ENCODE measurements around the gene ATP2A3. TPM values are rescaled to one million over a fixed set of nuclear protein-coding genes. Genes with fewer than 3 reads are reported as not detected.
"Not testable (repeated sequence)": the region's sequence is repeated elsewhere in the genome, so short reads cannot be mapped to it uniquely, and the experiment has no call there.

Gene ATP2A3
- total RNA-seq, 1 experiment from 2014 or later = 3.3 TPM

DNA sequence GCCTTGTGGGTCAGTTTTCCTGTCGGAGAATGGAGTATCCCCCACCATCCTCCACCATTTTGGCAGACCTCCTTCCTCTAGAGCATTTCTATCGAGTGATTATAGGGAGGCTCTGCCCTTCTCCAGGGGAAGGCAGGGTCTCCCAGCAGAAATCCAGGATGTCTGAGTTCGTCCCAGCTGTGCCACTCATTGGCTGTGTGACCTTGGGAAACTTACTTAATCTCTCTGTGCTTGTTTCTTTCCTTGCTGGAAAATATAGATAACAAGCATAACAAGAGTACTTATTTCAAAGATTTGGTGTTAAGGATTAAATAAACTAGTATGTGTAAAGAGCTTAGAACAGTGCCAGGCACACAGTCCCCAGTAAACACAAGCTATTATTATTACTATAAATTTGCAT lies 14.8 kb downstream of the ATP2A3 start:
- no peaks in the 10 kb centered on the region for H3K36me3 ChIP-seq (ENCODE audit: low read depth, low read length)
- H3F3A ChIP-seq (ENCODE audit: low read length, unreplicated experiment) = no peaks in the 10 kb centered on the region
- no peak overlapping the region for H3K27ac ChIP-seq (ENCODE audit: low read length)
- CTCF ChIA-PET = no interaction called here
- no peak overlapping the region for H3K4me2 ChIP-seq (ENCODE audit: low read length)
- no peaks in the 10 kb centered on the region for H3K9me3 ChIP-seq (ENCODE audit: low read length)
- H3K4me1 ChIP-seq (ENCODE audit: insufficient read depth, low read length) = peaks cover 7% of the 10 kb centered on the region; the same call in 1 of the 2 replicates
- ATAC-seq (no peak), DNase-seq (no peak)
- no TSS peak for BruUV-seq (replicated peaks)
- H3K4me3 ChIP-seq (ENCODE audit: low read length) = no peak overlapping the region
- H3K27me3 ChIP-seq (ENCODE audit: low read length) = no peaks in the 10 kb centered on the region
- intact Hi-C loops (cut with micrococcal nuclease) = no loop called here
- H2AFZ ChIP-seq (ENCODE audit: low read length) = no peak overlapping the region
- H3K9ac ChIP-seq (ENCODE audit: low read length) = no peak overlapping the region
- no peaks in the 10 kb centered on the region for H4K20me1 ChIP-seq (ENCODE audit: low read length)
- POLR2A ChIA-PET (ENCODE audit: unreplicated experiment) = no interaction called here
- H3K9me2 ChIP-seq (replicated peaks; ENCODE audit: low read length) = no peaks in the 10 kb centered on the region
- no peak for TF ChIP-seq EZH2 (IDR thresholded peaks at IDR 0.05; ENCODE audit: low read length, unreplicated experiment)
- TF ChIP-seq, protein P1, sequence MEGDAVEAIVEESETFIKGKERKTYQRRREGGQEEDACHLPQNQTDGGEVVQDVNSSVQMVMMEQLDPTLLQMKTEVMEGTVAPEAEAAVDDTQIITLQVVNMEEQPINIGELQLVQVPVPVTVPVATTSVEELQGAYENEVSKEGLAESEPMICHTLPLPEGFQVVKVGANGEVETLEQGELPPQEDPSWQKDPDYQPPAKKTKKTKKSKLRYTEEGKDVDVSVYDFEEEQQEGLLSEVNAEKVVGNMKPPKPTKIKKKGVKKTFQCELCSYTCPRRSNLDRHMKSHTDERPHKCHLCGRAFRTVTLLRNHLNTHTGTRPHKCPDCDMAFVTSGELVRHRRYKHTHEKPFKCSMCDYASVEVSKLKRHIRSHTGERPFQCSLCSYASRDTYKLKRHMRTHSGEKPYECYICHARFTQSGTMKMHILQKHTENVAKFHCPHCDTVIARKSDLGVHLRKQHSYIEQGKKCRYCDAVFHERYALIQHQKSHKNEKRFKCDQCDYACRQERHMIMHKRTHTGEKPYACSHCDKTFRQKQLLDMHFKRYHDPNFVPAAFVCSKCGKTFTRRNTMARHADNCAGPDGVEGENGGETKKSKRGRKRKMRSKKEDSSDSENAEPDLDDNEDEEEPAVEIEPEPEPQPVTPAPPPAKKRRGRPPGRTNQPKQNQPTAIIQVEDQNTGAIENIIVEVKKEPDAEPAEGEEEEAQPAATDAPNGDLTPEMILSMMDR (conservative IDR thresholded peaks at IDR 0.05; ENCODE audit: low read depth, low read length) = no peak
- TF ChIP-seq EZH2phosphoT487 (IDR thresholded peaks at IDR 0.05; ENCODE audit: borderline replicate concordance, low read length) = no peak
- H3K79me2 ChIP-seq (ENCODE audit: low read length) = no peaks in the 10 kb centered on the region

DNA sequence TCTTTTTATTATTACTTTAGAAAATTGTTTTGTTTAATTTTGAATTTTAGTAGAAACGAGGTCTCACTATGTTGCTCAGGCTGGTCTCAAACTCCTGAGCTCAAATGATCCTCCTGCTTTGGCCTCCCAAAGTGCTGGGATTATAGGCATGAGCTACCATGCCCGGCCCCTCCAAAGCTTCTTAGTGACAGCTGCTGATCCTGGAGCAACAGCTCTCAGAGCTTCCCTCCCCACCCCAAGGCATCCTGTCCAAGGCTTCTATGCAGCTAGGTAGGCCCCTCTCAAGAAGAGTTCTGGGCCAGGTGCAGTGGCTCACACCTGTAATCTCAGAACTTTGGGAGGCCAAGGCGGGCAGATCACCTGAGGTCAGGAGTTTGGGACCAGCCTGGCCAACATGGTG lies 15.7 kb downstream of the ATP2A3 start:
- H3K4me1 ChIP-seq (ENCODE audit: insufficient read depth, low read length); H3K4me3 ChIP-seq (ENCODE audit: low read length); H3K9me2 ChIP-seq (replicated peaks; ENCODE audit: low read length); H3K27ac ChIP-seq (ENCODE audit: low read length); H3K9ac ChIP-seq (ENCODE audit: low read length); H4K20me1 ChIP-seq (ENCODE audit: low read length); BruUV-seq (replicated peaks); H2AFZ ChIP-seq (ENCODE audit: low read length); ATAC-seq; H3F3A ChIP-seq (ENCODE audit: low read length, unreplicated experiment); POLR2A ChIA-PET (ENCODE audit: unreplicated experiment); H3K79me2 ChIP-seq (ENCODE audit: low read length); H3K9me3 ChIP-seq (ENCODE audit: low read length); CTCF ChIA-PET; H3K27me3 ChIP-seq (ENCODE audit: low read length); H3K4me2 ChIP-seq (ENCODE audit: low read length); H3K36me3 ChIP-seq (ENCODE audit: low read depth, low read length); intact Hi-C loops (cut with micrococcal nuclease); DNase-seq: not testable (repeated sequence)

DNA sequence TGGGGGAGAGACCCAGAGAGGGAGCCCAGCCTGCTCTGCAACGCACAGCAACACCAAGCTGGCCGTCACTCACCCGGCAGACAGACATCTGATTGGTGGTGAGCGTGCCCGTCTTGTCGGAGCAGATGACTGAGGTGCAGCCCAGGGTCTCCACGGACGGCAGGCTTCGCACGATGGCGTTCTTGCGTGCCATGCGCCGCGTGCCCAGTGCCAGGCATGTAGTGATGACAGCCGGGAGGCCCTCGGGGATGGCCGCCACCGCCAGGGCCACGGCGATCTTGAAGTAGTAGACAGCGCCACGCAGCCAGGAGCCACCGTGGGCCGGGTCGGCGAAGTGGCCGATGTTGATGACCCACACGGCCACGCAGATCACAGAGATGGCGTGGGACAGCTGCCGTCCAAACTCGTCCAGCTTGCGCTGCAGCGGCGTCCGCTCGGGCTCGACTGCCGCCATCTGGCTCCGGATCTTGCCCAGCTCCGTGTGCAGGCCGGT lies 16.9 kb downstream of the ATP2A3 start:
- no peaks in the 10 kb centered on the region for H3F3A ChIP-seq (ENCODE audit: low read length, unreplicated experiment)
- no peak overlapping the region for H3K4me2 ChIP-seq (ENCODE audit: low read length)
- no peaks in the 10 kb centered on the region for H3K27me3 ChIP-seq (ENCODE audit: low read length)
- no TSS peak for BruUV-seq (replicated peaks)
- no peak overlapping the region for H3K9ac ChIP-seq (ENCODE audit: low read length)
- DNase-seq (no peak), ATAC-seq (no peak)
- no peak for TF ChIP-seq EZH2phosphoT487 (IDR thresholded peaks at IDR 0.05; ENCODE audit: borderline replicate concordance, low read length)
- no peak for TF ChIP-seq EZH2 (IDR thresholded peaks at IDR 0.05; ENCODE audit: low read length, unreplicated experiment)
- TF ChIP-seq, protein P1 (conservative IDR thresholded peaks at IDR 0.05; ENCODE audit: low read depth, low read length) = no peak
- H3K4me3 ChIP-seq (ENCODE audit: low read length) = no peak overlapping the region
- H4K20me1 ChIP-seq (ENCODE audit: low read length) = no peaks in the 10 kb centered on the region
- ChIA-PET POLR2A (ENCODE audit: unreplicated experiment) (no interaction called here), CTCF (no interaction called here)
- H3K79me2 ChIP-seq (ENCODE audit: low read length) = no peaks in the 10 kb centered on the region
- no peaks in the 10 kb centered on the region for H3K9me2 ChIP-seq (replicated peaks; ENCODE audit: low read length)
- no peak overlapping the region for H2AFZ ChIP-seq (ENCODE audit: low read length)
- no peaks in the 10 kb centered on the region for H3K9me3 ChIP-seq (ENCODE audit: low read length)
- no peak overlapping the region for H3K27ac ChIP-seq (ENCODE audit: low read length)
- intact Hi-C loops (cut with micrococcal nuclease) = no loop called here
- H3K4me1 ChIP-seq (ENCODE audit: insufficient read depth, low read length) = peaks cover 7% of the 10 kb centered on the region; the same call in 1 of the 2 replicates
- no peaks in the 10 kb centered on the region for H3K36me3 ChIP-seq (ENCODE audit: low read depth, low read length)
